Suppressor macrophage treated with lipopolysaccharide for 1 hour (primary cell): ENCODE data around the gene GPR176.

Source experiments
- DNase-seq, 3 donors: peaks; one replicate each; pipeline ENCODE4 v3.0.0-alpha.2; 2020 to 2022

The GPR176 gene, protein sequence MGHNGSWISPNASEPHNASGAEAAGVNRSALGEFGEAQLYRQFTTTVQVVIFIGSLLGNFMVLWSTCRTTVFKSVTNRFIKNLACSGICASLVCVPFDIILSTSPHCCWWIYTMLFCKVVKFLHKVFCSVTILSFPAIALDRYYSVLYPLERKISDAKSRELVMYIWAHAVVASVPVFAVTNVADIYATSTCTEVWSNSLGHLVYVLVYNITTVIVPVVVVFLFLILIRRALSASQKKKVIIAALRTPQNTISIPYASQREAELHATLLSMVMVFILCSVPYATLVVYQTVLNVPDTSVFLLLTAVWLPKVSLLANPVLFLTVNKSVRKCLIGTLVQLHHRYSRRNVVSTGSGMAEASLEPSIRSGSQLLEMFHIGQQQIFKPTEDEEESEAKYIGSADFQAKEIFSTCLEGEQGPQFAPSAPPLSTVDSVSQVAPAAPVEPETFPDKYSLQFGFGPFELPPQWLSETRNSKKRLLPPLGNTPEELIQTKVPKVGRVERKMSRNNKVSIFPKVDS

GRCh38 chr15:39919748-39920509 lies at the start of gene GPR176:
Gene GPR176, minus strand, starts transcription at chr15:39920266. Its CDS starts 240 bp downstream, at chr15:39920026.
- peak in 1 of 3 donors; percentile 54 for DNase-seq

- no peak for DNase-seq
These were observed 48.9 kb upstream of the GPR176 start for GRCh38 chr15:39969002-39969394.

DNA sequence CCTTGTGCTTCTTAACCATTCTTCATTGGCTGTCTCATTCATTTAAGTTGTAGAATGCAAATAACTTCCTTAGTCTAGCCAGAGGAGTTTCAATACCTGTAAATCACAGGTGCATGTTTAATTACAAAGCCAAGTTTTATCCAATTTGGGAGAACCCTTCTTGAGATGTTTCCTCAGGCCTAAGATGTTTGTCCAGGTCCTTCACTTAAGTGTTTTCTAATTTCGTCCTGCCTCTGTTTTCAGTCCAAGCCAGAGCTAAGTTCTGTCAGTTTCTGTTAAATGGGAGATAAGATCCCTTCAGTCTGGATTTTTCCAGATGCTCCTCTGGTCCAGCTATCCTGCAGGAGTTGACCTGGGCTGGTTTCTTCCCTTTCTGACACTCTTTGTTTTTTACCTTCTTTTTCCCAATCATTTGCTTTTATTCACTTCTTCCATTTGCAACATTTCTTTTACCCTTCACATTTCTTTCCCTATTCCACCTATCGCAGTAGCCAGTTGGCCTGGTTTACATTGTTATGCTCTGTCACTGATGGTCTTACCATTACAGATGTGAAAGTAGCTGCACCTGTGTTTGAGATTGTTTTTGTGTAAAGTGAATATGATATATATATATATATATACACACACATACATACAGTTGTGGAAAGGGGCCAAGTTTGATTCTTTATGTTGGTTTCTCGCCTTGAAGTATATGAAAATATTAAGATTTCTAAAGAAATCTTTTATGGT lies 48.4 kb upstream of the GPR176 start:
- no peak for DNase-seq

- DNase-seq = no peak
These were observed 46.5 kb upstream of the GPR176 start for GRCh38 chr15:39966521-39966920.

GRCh38 chr15:39963786-39964185 lies 43.7 kb upstream of the GPR176 start:
- no peak for DNase-seq

GRCh38 chr15:39961051-39961450 lies 41.0 kb upstream of the GPR176 start:
- DNase-seq = no peak

DNA sequence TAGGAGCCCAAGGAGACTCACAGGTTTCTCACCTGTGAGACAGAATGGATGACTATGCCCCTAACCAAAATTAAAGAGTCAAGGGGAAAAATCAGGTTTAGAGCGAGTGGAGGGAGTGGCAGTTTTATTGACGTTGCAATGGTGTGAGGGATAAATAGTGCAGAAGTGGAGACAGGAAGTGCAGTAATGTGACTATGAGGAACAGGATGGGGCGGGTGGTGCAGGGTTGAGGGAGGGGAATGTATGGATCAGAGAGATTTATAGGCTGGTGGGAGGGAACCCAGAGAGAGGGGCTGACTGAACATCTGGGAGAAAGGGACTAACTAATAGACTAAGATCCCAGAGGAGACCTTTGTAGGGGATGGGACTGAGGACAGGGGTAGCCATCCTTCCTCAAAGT lies 40.3 kb upstream of the GPR176 start:
- DNase-seq = peak in 2 of 3 donors; percentile 15 to 44

GRCh38 chr15:39959411-39959810 lies 39.3 kb upstream of the GPR176 start:
- DNase-seq = no peak

- DNase-seq = no peak
These were observed 37.4 kb upstream of the GPR176 start for GRCh38 chr15:39957481-39957880.

DNA sequence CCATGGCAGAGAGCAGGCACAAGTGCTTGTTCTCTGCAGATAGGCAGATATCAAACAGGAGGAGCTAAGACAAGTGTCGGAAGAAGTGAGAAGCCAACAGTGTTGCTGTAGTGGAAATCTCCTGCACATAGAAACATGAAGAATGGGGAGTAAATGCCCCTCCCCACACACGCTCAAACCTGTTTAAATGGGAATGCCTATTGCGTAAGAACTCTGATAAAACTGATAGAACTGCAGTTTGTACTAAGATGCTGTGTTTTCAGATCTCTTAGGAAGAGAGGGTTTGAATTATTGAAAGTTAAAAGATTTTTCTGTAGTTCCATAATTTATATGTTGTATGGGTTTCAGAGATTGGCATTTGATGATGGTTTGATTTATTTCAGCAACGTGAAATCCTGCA lies 33.5 kb upstream of the GPR176 start:
- no peak for DNase-seq

- DNase-seq = no peak
These were observed 31.5 kb upstream of the GPR176 start for GRCh38 chr15:39951561-39951960.

DNA sequence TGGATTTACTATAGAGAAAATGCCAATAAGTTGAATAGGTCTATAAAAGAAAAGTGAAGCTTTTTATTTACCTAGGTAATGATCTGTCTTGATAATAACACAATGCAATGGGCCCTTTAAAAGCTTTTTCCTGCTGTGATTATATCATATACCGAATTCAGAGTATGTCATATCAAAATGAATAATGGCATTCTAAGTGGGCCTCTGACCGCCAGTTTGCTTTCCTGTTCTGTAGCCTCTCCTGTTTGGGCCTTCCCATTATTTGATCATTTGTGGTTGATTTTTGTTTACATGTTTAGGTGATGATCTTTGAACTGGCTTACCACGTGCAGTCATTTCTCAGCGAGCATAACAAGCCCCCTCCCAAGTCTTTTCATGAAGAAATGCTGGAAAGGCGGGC lies 28.8 kb upstream of the GPR176 start:
- no peak for DNase-seq

DNA sequence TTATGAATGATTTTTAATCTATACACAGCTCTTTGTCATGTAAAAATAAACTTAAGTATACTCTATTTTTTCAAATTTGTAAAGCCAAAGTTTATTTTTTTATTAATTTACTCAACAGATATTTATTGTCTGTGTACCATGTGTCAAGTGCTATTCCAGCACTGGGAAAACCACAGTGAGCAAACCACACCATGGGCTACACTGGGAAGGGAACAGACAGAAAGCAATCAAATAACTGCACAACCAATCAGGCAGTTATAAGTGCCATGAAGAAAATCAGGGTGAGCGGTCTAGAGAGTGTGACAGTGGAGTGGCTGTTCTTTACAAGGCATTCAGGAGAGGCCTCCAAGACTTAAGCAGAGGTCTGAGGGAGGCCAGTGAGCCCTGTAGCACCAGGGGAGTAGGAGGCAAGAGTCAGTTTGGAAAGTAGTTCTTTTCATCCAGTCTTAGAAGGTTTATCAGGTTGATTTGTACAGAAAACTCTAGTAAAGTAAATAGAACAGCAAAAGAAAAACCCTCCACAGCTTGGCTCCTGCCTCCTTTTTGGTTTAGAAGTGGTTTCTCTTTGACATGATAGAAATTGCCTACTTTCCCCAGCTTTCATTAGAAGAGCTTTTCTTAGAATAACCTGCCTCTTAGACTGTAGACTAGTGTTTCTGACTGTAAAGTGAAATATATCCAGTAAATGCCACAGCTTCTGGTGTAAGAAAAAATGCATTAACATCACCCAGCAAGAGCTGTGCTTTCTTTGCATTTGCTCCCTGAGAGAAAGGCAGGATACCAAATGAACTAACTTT lies 27.5 kb upstream of the GPR176 start:
- no peak for DNase-seq

DNA sequence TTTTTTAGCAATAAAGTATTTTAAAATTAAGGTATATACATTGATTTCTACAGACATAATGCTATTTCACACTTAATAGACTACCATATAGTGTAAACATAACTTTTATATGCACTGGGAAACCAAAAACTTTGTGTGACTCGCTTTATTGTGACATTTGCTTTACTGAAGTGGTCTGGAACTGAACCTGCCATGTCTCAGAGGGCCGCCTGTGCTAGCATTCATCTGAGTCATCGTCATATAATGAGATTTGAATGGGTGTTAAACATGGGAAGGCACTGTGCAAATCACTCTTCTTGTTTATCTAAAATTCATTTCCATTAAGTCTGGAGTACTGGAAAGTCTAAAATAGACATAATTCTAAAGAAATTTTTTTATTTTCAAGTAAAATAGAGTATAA lies 26.8 kb upstream of the GPR176 start:
- DNase-seq = no peak

- DNase-seq = no peak
These were observed 24.7 kb upstream of the GPR176 start for GRCh38 chr15:39944726-39945125.

DNA sequence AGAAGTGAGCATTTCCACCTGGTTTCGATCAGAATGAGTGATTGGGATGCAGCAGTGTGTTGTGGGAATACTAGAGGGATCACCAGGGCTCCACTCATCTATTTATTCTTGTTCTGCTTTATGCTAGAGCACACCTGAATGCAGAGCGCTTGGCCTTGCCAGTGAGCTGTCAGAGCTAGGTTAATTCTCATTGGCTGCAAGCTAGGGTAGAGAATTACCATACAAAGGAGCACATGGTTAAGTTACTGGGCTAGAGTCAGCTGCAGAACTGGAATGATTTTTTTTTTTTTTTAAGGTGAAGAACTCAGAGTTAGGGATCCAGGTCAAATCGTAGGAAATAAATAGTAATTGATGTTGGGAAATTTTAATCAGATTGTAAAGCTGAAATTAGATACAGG lies 22.7 kb upstream of the GPR176 start:
- no peak for DNase-seq

- DNase-seq = no peak
These were observed 22.2 kb upstream of the GPR176 start for GRCh38 chr15:39942101-39942752.

- DNase-seq = no peak
These were observed 19.7 kb upstream of the GPR176 start for GRCh38 chr15:39939487-39940452.

DNA sequence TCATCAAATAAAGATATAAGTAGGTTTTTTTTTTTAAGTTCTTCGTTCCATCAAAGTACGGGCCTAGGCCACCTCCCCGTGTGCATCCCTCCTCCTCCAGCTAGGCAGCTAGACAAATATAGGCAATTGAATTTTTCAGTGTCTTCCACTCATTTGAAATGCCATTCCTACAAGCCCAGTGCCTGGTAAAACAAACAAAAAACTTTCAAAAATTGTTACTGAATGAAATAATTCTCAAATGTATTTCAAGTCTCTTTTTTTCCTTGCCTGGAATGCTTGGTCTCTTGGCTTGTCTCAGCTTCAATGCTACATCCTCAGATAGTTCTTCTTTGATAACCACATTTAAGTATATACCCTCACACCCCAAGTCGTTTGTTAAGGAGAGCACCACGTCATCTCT lies 17.6 kb upstream of the GPR176 start:
- no peak for DNase-seq

- no peak for DNase-seq
These were observed 16.6 kb upstream of the GPR176 start for GRCh38 chr15:39936681-39937080.

DNA sequence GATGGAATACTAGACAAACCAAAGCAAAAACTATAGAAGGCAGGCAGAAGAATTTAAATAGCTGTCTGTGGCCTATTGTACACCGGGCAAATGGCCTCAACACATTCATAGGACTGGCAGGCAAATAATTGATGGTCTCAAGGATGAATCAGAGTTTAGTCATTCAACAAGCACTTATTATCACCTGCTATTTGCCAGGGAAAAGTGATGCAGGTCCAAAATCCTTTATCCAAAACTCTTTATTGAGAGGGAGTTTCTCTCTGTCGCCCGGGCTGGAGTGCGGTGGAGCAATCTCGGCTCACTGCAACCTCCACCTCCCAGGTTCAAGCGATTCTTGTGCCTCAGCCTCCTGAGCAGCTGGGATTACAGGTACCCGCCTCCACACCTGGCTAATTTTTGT lies 16.1 kb upstream of the GPR176 start:
- no peak for DNase-seq
